NCI-H69 (cell line): Measurements from ENCODE around the gene OR6C76.

Experiments
- DNase-seq: peaks from one replicate; lab custom pipeline; 2025; lab: John Stamatoyannopoulos, UW

Gene OR6C76

DNA sequence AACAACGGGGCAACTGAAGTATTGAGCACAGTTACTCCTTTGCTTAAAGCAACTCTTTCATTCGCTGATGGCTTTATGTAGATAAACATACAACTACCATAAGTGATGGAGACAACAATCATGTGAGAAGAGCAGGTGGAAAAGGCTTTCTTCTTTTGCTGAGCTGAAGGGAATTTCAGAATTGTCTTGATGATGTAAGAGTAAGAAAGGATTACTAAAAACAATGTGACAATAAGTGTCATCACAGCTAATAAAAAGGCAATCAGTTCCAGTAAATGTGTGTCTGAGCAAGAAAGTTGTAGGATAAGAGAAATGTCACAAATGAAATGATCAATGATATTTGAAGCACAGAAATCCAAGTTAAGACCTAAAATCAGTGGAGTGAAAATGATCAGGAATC lies 43.2 kb downstream of the OR6C76 start:
- no peak for DNase-seq

DNA sequence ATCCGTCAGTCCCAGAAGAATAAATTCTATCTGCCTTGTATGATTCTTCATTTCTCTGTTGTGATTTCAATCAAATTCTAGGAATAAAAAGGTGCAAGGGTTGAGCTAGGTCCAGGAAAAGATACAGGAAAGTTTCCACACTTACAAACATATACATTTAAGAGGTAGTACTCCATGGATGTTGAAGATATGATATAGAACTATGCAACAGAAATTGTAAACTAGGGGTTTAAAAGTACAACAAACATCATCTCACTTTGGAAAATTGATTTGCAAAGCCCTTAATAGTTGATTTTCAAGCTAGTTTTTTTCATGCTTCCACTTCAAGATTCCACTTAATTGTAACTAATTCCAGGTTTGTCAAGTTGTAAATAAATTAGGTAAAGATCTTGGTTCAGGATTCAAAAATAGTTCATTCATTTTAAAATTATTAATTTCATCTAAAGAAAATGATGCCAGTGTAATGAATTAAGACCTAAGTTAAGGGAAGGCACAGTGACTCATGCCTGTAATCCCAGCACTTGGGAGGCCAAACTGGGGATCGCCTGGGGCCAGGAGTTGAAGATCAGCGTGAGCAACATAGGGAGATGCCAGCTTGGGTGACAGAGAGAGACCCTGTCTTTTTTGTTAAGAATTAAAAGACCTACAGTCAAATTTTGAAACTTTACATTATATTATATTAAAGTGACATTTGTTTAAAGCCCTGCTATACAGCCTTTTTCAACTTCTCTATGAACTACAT lies 44.2 kb downstream of the OR6C76 start, which contains the start of gene OR6C70:
Gene OR6C70 (minus strand): TSS at position 51 of the 742 bp plus-strand sequence. CDS start 0 bp downstream, at position 51.
- DNase-seq = no peak

DNA sequence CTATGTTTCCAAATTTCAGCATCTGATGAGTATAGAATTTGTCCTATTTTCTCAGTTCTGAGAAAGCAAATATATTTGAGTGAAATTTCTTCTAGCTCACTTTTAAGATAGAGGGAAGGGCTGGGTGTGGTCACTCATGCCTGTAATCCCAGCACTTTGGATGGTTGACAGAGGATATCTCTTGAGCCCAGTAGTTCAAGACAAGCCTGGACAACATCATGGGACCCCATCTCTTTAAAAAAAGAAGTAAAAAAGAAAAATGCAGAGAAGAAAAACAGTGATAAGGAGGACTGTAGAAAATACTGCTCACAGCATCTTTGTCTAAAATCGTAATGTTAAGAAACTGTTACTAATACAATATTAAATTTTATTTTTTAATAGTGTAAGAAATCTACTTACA lies 46.2 kb downstream of the OR6C76 start:
- DNase-seq = no peak
